ENCODE measurements around the gene BEND6. TPM values are rescaled to one million over a fixed set of nuclear protein-coding genes. Genes with fewer than 3 reads are reported as not detected.

BEND6 gene
- total RNA-seq, 1 experiment from 2014 or later = not detected

- no peak overlapping the region for H3K4me3 Mint-ChIP-seq (ENCODE audit: unreplicated experiment)
Observed at GRCh38 chr6:56934876-56935275, 20.0 kb upstream of the BEND6 start.

DNA sequence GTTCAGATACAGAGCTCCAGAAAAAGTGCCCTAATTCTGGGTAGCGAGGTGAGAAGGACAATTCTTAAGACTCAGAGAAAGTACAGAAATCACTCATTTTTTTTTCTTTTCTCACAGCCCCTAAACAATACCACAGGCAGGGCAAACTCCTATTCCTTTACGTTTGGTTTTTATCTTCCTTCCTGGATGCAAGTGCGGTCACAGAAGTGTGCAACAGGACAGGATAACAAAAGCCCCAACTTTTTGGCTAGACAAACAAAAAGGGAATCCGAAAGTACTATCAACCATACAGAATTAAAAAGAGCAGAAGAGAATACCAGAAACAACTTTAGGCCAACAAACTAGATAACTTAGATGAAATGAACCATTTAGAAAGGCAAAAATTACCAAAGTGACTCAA is 18.4 kb upstream of the BEND6 start:
- no peaks in the 10 kb centered on the region for H3K27me3 ChIP-seq (replicated peaks; ENCODE audit: control insufficient read depth, insufficient read depth, low read length)
- H3K27me3 Mint-ChIP-seq (ENCODE audit: insufficient read depth, unreplicated experiment) = peaks cover 5% of the 10 kb centered on the region
- ChIA-PET POLR2A (no interaction called here), CTCF (no interaction called here)
- no peak for DNase-seq
- no peaks in the 10 kb centered on the region for H3K36me3 Mint-ChIP-seq (ENCODE audit: insufficient read depth, unreplicated experiment)
- H3K27ac Mint-ChIP-seq (ENCODE audit: unreplicated experiment) = no peak overlapping the region
- peaks cover under 1% of the 10 kb centered on the region; the same call in 1 of the 2 replicates for H3K9me3 ChIP-seq
- peaks cover 10% of the 10 kb centered on the region for H3K9me3 Mint-ChIP-seq (ENCODE audit: unreplicated experiment)
- intact Hi-C loops (cut with micrococcal nuclease; ENCODE audit: unreplicated experiment) = no loop called here
- no peak overlapping the region for H3K4me3 ChIP-seq (ENCODE audit: low read depth, low read length)
- no peaks in the 10 kb centered on the region for H3K4me1 Mint-ChIP-seq (ENCODE audit: low read depth, unreplicated experiment)
- no peak overlapping the region for H3K4me3 Mint-ChIP-seq (ENCODE audit: unreplicated experiment)
- TF ChIP-seq, protein P1, sequence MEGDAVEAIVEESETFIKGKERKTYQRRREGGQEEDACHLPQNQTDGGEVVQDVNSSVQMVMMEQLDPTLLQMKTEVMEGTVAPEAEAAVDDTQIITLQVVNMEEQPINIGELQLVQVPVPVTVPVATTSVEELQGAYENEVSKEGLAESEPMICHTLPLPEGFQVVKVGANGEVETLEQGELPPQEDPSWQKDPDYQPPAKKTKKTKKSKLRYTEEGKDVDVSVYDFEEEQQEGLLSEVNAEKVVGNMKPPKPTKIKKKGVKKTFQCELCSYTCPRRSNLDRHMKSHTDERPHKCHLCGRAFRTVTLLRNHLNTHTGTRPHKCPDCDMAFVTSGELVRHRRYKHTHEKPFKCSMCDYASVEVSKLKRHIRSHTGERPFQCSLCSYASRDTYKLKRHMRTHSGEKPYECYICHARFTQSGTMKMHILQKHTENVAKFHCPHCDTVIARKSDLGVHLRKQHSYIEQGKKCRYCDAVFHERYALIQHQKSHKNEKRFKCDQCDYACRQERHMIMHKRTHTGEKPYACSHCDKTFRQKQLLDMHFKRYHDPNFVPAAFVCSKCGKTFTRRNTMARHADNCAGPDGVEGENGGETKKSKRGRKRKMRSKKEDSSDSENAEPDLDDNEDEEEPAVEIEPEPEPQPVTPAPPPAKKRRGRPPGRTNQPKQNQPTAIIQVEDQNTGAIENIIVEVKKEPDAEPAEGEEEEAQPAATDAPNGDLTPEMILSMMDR (IDR thresholded peaks at IDR 0.05; ENCODE audit: insufficient read depth in 1 of 2, low read depth in 1 of 2, low read length in 1 of 2, severe bottlenecking in 1 of 2, unreplicated experiment in 1 of 2) = no peak
- H3K36me3 ChIP-seq (ENCODE audit: control insufficient read depth, insufficient read depth, low read length) = no peaks in the 10 kb centered on the region
- BruUV-seq (replicated peaks) = no TSS peak
- no peaks in the 10 kb centered on the region for H3K4me1 ChIP-seq

More at GRCh38 chr6:56934876-56935275, 20.0 kb upstream of the BEND6 start:
- Histone ChIP-seq H3K36me3 (ENCODE audit: control insufficient read depth, insufficient read depth, low read length) (no peaks in the 10 kb centered on the region), H3K4me3 (ENCODE audit: low read depth, low read length) (no peak overlapping the region), H3K9me3 (no peaks in the 10 kb centered on the region), H3K4me1 (no peaks in the 10 kb centered on the region), H3K27me3 (replicated peaks; ENCODE audit: control insufficient read depth, insufficient read depth, low read length) (no peaks in the 10 kb centered on the region)
- ChIA-PET CTCF (no interaction called here), POLR2A (no interaction called here)
- Mint-ChIP-seq H3K36me3 (ENCODE audit: insufficient read depth, unreplicated experiment) (no peaks in the 10 kb centered on the region), H3K9me3 (ENCODE audit: unreplicated experiment) (no peaks in the 10 kb centered on the region), H3K27me3 (ENCODE audit: insufficient read depth, unreplicated experiment) (peaks cover 5% of the 10 kb centered on the region), H3K4me1 (ENCODE audit: low read depth, unreplicated experiment) (no peaks in the 10 kb centered on the region), H3K27ac (ENCODE audit: unreplicated experiment) (no peak overlapping the region)
- BruUV-seq (replicated peaks) = no TSS peak
- intact Hi-C loops (cut with micrococcal nuclease; ENCODE audit: unreplicated experiment) = no loop called here
- no peak for DNase-seq
- TF ChIP-seq, protein P1 (IDR thresholded peaks at IDR 0.05; ENCODE audit: insufficient read depth in 1 of 2, low read depth in 1 of 2, low read length in 1 of 2, severe bottlenecking in 1 of 2, unreplicated experiment in 1 of 2) = no peak

DNA sequence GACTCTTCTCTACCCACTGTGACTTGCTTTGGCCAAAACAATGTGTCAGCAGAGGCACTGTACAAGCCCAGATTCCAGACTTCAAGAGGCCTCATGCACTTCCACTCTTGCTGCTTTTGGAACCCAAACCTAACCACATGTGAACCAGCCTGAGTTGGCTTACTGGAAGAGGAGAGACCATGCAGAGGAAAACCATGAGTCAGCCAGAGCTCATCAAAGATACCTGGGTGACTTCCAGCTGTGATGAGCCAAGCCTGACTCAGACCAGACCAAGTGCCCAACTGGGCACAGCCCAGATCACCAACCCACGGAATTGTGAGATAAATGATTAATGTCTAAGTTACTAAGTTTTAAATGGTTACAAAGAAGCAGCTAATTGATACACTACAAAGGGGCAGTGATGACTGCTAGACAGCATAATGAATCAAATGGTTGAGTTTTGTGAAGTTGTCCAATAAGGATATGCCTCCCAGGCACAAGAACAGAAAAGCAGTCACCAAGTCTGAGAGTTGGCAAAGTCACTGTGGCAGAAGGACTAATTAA is 16.2 kb upstream of the BEND6 start:
- no peak for DNase-seq

More for the DNA sequence above, 16.2 kb upstream of the BEND6 start:
- TF ChIP-seq, protein P1 (IDR thresholded peaks at IDR 0.05; ENCODE audit: insufficient read depth in 1 of 2, low read depth in 1 of 2, low read length in 1 of 2, severe bottlenecking in 1 of 2, unreplicated experiment in 1 of 2) = no peak
- no peaks in the 10 kb centered on the region for H3K27me3 ChIP-seq (replicated peaks; ENCODE audit: control insufficient read depth, insufficient read depth, low read length)
- CTCF ChIA-PET = no interaction called here
- POLR2A ChIA-PET = no interaction called here
- intact Hi-C loops (cut with micrococcal nuclease; ENCODE audit: unreplicated experiment) = no loop called here
- Mint-ChIP-seq H3K36me3 (ENCODE audit: insufficient read depth, unreplicated experiment) (no peaks in the 10 kb centered on the region), H3K4me1 (ENCODE audit: low read depth, unreplicated experiment) (no peaks in the 10 kb centered on the region), H3K4me3 (ENCODE audit: unreplicated experiment) (no peak overlapping the region), H3K27ac (ENCODE audit: unreplicated experiment) (no peak overlapping the region), H3K27me3 (ENCODE audit: insufficient read depth, unreplicated experiment) (peaks cover 5% of the 10 kb centered on the region), H3K9me3 (ENCODE audit: unreplicated experiment) (peaks cover 21% of the 10 kb centered on the region)
- H3K36me3 ChIP-seq (ENCODE audit: control insufficient read depth, insufficient read depth, low read length) = no peaks in the 10 kb centered on the region
- no peaks in the 10 kb centered on the region for H3K4me1 ChIP-seq
- H3K4me3 ChIP-seq (ENCODE audit: low read depth, low read length) = no peak overlapping the region
- peaks cover 8% of the 10 kb centered on the region for H3K9me3 ChIP-seq
- BruUV-seq (replicated peaks) = no TSS peak

All from Caco-2 (cell line).